A673 (cell line): ENCODE data around the gene CASKIN2.

Experiments used
- EZH2 ChIP-seq: fragments of 200-600 bp; sonication (generic); IDR thresholded peaks from 2 replicates; pipeline ENCODE4 v1.6.1; 2017; ENCODE audit warnings: borderline replicate concordance, low read depth, mild to moderate bottlenecking, mixed read lengths, antibody characterized with exemption, low read length; ENCODE audit not compliant: poor library complexity, severe bottlenecking
- TF ChIP-seq, protein P1 (sequence below): fragments of 300-800, 200-600 bp; sonication (generic); conservative IDR thresholded peaks from 2 replicates; pipeline ENCODE4 v1.5.1; 2017; ENCODE audit warnings: low read depth, mild to moderate bottlenecking, antibody characterized with exemption, low read length, moderate library complexity, mixed read lengths

- TF ChIP-seq, protein P1, sequence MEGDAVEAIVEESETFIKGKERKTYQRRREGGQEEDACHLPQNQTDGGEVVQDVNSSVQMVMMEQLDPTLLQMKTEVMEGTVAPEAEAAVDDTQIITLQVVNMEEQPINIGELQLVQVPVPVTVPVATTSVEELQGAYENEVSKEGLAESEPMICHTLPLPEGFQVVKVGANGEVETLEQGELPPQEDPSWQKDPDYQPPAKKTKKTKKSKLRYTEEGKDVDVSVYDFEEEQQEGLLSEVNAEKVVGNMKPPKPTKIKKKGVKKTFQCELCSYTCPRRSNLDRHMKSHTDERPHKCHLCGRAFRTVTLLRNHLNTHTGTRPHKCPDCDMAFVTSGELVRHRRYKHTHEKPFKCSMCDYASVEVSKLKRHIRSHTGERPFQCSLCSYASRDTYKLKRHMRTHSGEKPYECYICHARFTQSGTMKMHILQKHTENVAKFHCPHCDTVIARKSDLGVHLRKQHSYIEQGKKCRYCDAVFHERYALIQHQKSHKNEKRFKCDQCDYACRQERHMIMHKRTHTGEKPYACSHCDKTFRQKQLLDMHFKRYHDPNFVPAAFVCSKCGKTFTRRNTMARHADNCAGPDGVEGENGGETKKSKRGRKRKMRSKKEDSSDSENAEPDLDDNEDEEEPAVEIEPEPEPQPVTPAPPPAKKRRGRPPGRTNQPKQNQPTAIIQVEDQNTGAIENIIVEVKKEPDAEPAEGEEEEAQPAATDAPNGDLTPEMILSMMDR, result no peak
- no peak for TF ChIP-seq EZH2
Observed at GRCh38 chr17:75518201-75518600, 2.9 kb upstream of the CASKIN2 start.
